Heart left ventricle (tissue), 13 donors: ENCODE data around the gene MOXD1.

Source experiments
- CTCF ChIP-seq, 12 donors: fragments of 200-600 bp; sonication (generic) in 4 of 12; IDR thresholded peaks; one replicate each; pipeline versions ENCODE4 v1.5.0 to v1.8.0; 2018 to 2022; ENCODE audit warnings: antibody characterized with exemption in 12 of 12, mild to moderate bottlenecking in 5 of 12
- POLR2A ChIP-seq, 2 donors: fragments of 450-650 bp; IDR thresholded peaks; one replicate each; pipeline ENCODE4 v1.6.1; 2017; ENCODE audit warnings: antibody characterized with exemption in 2 of 2, mild to moderate bottlenecking in 2 of 2, moderate library complexity in 2 of 2
- donor health status: ischemic (EF 13 %, LVEDD 7.1; RV severe dilation, severe dysfunction).
- donor health status: DM: no; HTN: yes; CAD: no.
- donor health status: DM: no; HTN: no; CAD: no.
- donor health status: ischemic (EF 25% LVEDD 6.9; RV normal size, moderate dysfunction).
- donor health status: ischemic (EF 25% LVEDD 5.7; RV mildly dilated, moderate dysfunction).
- donor health status: ischemic (EF 35%, LVEDD 5.7; RV mildly dilated, moderate dysfunction).
- donor health status: nonischemic (EF 11% LVEDD 7.7; RV severe dilation, severe dysfunction).
- donor health status: DM: yes; HTN: yes; CAD: no.
- donor health status: PGD.
- donor health status: ischemic (EF 29% LVEDD 5.4; RV normal size, mild dysfunction).
- donor health status: nonischemic (EF 23%, LVEDD 6.1; RV moderate dilation, normal function).

- TF ChIP-seq POLR2A (IDR thresholded peaks at IDR 0.05) (no peak), CTCF (IDR thresholded peaks at IDR 0.05) (no peak)
Measured at GRCh38 chr6:132414322-132414721, 13.0 kb upstream of the MOXD1 start.
